Fibroblast of upper back skin (primary cell): ENCODE measurements around the gene FYB1.
A peak's percentile ranks its signal among the peaks of the same experiment; 100 is the strongest.

ENCODE experiments used
- DNase-seq: peaks from one replicate; pipeline ENCODE4 v3.0.0-alpha.2; 2013

The FYB1 gene

DNA sequence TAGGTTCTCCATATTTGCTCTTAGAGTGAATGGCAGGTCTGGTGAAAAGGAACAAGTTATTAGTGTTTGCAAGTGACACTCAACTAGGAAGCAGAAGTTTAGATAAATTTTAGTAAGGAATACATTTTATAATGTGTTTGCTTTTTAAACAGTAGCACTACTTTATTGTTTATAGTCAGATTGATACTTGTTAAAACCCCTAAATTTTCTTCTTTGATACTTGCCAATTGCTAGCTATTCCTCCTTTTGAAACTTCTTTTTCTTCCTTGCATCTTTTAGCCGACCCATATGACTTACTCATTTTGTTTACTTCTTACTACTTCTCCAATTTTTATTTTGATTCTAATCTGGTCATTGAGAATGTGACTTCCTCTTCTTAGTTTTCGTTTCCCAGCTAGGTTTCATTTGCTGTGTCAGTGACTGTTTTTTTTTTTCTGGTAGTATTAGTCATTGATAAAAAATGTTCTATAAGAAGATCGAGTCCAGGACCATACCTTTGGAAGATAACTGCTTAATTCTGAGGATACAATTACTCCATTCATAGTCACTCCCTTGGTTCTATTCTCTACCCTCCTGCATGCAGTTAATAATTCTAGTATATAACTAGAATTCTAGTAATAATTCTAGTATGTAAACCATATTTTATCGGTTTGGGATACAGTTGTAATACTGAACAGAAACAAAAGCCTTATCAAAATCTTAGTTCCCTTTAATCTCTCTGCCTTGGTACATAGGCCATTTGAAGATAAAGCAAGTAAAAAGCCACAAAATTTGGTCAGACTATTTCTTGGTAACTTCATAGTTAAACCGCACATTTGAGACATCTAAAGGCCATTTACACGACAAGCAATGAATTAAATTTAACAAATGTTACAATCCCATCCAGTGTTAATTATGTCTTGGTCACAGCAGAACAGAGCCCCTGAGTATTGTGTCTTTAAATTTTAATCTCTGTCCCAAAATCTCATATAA, 142.3 kb downstream of the FYB1 start:
- DNase-seq, result peak; percentile 39

DNA sequence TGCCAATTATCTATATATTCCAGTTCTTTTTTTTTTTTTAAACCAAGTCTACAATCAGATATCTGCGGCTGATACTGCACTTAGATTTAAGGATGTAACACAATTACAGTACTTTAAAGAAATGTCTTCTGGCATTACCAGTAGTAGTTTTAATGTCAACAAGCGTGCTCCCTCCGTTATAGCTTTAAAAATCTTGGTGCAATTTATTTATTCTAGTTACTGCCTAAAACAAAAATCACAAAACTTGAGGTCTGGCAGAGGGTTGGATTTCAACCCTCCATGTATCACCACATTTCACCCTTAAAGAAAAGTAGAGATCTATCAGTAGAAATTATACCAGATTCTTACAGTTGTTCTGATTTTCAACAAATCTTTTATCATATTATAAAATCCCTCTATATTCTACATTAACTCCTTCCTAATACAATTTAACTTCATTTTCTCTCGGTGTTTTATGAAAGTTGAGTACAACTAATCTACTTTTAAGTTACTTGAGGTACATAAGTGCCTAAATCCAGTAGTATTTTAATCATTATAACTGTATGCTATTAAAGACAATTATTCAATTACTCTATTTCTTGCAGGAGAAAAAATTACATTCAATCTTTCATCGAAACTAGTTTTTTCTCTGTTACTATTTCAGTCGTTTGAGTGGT, 143.1 kb downstream of the FYB1 start:
- DNase-seq, result no peak

DNA sequence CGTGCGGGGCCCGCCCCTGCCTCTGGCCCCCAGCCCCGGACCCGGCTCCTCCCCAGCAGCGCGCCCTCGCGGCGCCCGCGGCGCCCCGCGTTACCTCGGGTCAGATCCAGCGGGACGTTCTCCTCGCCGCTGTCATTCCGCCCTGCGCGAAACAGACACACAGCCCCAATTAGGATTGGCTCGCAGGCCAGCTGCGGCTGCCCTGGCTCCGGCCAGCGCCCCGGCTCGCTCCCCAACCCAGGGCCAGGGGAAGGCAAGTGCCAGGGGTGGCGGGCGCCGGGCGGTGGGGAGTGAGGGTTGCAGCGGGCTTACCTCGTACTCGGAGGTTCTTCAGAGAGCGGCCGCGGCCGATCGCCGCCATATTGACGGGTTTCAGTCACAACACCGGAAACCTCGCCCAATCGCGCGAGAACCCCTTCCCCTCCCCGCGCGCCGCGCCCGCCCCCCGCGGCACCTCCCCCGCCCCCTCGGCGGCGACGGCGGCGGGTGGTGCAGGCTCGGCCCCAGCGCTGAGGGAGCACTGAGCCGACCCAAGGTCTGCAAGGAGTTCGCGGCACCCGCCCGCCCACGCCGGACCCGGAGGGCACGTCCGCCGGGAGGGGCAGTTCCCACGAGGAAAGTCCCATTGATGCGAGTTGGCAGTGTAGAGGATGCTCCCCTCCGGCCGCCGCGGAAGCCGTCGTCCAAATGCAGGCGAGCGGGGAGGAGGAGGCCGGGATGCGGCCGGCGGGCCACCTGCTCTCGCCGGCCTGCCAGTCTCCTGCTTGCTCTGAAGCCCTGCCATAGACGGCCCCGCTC, 145.1 kb downstream of the FYB1 start, which contains the start of gene RICTOR:
RICTOR (minus strand) TSS at position 383 of the 798 bp plus-strand sequence; CDS start at position 361, 22 bp downstream.
- DNase-seq, result peak; percentile 86

DNA sequence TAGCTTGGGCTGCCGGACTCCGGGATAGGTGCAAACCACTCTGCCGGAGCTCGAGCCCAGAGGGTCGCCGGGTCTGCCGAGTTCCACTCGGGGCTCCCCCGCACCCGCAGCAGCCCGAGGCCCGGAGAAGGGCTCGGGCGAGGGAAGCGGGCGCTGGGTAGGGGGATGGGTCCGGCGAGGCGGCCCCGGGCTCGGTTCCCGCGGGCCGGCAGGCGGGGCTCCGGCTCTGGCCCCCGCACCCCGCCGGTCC, 145.7 kb downstream of the FYB1 start:
- DNase-seq, result no peak

DNA sequence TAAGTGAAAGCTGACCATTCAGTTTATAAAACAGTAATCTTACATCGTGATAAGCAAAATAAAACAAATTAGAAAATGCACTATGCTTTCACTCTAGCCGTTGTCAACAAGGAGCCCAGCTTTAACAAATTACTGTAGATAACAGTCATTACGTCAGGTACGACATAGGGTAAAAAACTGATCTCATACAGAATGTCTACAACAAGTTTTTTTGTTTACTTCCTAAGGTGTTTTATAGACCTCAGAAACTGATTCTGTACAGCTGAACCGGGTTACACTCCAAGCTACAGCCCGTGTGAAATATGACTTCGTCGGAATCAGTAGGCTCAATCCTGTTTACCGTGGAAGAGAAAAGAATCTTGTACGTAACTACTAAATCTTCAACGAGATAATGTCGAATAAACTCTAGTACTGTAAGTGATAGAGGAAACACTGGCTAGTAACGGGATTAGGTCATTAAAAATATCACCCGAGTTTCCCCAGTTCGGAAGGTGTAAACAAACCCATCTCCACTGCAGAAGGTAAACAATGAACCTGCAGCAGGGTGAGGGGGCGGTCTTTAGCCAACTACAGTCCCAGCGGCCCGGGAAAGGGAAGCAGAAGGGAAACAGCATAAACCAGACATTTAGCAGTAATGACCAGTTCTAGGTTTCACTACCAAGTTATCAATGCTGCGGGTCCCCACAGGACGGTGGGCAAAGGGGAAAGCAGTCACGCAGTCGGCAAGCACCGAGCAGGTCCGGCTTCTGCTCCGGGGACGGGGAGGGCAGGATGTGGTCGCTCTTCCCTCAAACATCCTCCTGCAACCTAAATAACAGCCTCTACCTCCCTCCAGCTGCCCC, 146.2 kb downstream of the FYB1 start:
- peak; percentile 7 for DNase-seq

DNA sequence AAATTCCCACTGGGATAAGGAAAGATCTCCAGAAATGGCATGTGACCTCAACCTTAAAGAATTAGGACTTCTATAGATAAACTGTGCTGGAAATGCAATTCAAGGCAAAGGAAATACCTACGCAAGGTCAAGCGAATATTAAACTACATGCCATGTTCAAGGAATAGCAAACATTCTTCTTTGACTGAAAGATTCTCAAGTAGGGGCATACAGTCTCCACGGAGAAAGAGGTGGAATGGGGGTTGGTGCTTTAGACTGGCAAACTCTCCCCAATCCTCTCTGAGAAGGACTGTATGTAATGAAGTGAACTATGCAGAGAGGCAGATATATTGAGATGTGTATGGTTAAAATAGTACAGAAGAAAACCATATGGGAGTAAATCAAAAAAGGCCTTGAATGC, 151.3 kb downstream of the FYB1 start:
- no peak for DNase-seq

DNA sequence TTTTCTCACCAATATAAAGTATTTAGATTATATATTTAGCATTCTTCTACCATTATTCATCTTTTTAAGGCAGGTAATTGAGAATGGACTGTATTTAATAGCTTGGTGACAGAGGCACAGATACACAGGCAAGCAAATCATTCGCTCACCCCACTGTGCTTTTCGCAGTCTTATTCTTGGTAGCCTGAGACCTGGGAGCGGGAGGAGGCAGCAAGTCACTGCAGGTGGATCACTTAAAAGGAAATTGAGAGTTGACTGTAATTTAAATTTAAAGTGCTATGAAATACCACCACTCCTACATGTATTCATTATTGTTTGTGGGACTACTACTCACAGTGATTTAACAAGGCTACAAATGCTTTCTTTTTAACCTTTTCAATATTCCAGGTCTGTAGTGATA, 154.9 kb downstream of the FYB1 start:
- no peak for DNase-seq

DNA sequence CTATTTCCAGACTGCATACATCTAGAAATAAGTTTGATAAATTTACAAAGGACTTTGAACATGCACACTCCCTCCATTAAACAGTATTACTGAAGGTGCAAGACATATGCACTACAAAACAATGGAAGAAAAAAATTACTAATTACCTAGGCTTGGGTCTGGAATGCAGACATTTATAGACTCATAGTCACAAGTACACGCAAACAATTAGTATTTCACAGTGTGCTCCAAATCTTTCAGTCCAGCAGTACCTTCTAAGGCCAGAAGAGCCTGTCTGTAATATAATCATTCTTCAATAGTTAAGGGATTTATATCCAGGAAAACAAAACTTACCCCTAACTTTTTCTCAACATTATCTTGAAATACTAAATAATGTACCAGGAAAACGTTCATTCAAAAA, 156.3 kb downstream of the FYB1 start:
- DNase-seq, result no peak

DNA sequence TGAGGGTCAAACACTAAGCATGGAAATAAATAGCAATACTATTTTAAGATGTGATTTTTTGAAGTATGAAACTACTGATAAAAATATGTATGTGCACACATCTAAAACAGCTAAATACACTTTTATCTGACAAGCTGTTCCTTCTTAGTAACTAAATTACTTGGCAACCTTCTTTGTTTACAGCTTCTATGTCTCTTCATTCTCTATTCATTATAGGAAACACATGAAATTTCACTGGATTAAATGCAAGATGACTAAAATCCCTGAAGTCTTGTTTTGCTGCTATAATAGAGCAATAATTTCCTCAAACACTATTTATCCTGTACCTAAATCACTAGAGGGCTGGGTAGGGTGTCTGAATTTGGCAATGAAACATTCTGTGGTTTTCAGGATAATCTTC, 156.8 kb downstream of the FYB1 start:
- no peak for DNase-seq

DNA sequence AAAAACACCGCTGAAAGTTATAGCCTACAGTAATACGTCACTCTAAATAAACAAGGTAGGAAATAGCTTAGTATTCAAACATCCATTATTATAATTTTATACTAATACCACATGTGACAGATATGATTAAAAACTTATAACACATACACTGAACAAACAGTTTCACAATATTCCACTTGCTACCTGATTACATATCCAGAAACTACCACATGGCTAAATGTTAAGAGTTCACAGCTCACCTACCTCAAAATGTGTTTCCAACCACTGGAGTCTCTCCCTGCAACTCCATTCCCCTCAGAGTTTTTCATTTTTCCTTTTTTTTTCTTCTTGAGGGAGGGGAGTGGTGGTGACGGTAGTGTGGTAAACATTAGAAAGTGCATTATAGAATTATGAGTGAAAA, 157.3 kb downstream of the FYB1 start:
- DNase-seq, result no peak

DNA sequence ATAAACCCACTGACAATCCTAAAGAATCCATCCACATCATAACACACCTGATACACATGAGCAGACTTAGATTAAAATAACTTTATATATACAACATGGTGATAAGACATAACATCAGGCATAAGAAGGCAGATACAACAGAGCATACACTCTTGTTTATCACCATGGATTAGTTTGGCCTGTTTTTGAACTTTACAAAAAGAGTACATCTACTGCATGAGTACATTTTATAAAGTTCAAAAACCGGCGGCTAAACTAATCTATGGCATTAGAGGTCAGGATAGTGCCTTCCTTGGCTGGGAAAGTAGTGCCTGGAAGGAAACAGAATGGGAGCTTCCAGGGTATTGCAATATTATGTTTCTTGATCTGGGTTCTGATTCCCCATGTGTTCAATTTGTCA, 160.3 kb downstream of the FYB1 start:
- DNase-seq, result no peak

DNA sequence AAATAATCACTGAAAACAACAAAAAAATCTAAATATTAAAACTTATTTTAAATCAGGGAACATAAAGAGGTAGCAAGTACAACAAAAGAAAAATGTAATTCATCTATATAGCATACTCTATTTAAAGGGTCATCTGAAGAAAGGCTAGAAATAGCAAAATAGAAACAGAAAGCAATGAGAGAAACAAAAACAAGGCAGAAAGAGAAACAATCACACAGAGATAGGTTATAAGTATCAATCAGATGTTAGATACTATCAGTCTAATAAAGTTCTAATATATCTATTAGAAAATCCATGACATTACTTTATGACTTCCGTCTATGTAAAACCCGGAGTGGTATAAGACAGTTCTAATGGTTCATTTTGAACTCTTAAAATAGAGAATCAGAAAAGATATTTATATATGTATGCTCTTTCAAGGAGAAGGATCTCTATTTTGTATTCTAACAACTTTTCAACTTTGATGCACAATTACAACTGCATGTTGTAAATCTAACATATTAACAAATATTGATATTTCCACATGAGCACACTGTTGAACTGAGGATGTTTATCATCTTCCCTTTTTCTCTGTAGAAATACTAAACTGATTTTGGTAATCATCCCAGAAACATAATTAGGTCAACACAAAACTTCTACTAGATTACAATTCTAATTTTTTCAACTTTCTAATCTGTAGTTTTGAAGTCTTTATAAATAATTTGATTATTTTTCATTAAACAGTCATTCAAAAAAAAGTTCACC, 161.0 kb downstream of the FYB1 start:
- DNase-seq, result no peak

DNA sequence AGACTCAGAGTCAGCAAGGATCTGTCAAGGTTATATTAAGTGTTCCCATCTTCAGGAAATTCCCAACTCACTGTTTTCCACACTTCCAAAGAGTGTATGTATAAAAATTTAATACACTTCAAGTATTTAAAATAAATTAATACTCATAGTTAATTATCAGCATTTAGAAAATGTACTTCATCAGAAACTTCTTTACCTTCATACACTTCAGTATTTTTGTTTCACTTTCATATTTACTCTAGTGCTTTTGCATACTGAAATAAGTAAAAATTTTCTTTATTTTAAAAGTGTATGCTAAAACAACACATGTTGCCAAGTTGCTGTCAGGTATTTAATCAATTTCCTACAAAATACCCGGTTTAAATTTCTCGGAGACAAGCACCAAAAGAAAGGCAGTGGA, 161.6 kb downstream of the FYB1 start:
- DNase-seq, result no peak

DNA sequence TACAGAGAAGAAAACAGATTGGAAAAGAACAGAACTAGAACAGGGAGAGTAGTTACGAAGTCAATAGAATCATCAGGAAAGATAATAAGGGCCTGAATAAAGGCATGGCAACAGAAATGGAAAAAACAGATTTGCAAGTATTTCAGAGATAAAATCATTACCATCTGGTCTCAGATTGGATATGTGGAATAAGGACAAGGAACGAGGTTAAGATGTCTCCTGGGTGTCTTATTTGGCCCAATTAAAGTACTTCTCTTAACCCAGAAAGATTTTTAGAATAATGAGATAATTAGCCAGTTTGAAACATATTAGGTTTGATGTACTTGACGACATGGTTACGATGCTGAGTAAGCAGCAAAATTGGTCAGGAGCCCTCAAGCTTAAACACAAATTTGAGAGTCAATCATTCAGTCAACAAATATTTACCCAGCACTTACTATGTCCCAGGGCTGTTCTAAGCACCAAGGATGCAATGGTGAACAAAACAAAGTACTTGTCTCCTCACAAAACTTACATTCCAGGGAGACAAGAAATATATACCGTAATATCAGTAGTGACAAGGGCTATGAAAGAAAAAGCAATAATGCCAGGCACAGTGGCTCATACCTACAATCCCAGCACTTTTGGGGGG, 163.5 kb downstream of the FYB1 start:
- DNase-seq, result no peak
